Muscle layer of colon (tissue), 2 donors: ENCODE measurements around the gene SPECC1L.
A peak's percentile ranks its signal among the peaks of the same experiment; 100 is the strongest.
"Not testable (repeated sequence)": the region's sequence is repeated elsewhere in the genome, so short reads cannot be mapped to it uniquely, and the experiment has no call there.

ENCODE experiments used
- H3K27ac ChIP-seq: one replicate; pipeline ENCODE4 v1.7.0; 2013; ENCODE audit warnings: low read depth, mild to moderate bottlenecking, low read length, moderate library complexity
- H3K27me3 ChIP-seq, 2 donors: one replicate each; pipeline ENCODE4 v1.7.0; 2013; ENCODE audit warnings: low read length in 2 of 2, mild to moderate bottlenecking in 2 of 2; ENCODE audit not compliant: insufficient read depth in 2 of 2, control insufficient read depth in 1 of 2
- H3K36me3 ChIP-seq: one replicate; pipeline ENCODE4 v1.7.0; 2013; ENCODE audit warnings: mild to moderate bottlenecking, low read length; ENCODE audit not compliant: insufficient read depth
- H3K4me1 ChIP-seq: one replicate; pipeline ENCODE4 v1.7.0; 2013; ENCODE audit warnings: mild to moderate bottlenecking, low read length; ENCODE audit not compliant: insufficient read depth
- H3K4me3 ChIP-seq, 2 donors: one replicate each; pipeline ENCODE4 v1.7.0; 2013; ENCODE audit warnings: low read length in 2 of 2, low read depth in 1 of 2, mild to moderate bottlenecking in 1 of 2, moderate library complexity in 1 of 2
- H3K9ac ChIP-seq: one replicate; pipeline ENCODE4 v1.7.0; 2013; ENCODE audit warnings: low read length
- H3K9me3 ChIP-seq: one replicate; pipeline ENCODE4 v1.7.0; 2013; ENCODE audit warnings: mild to moderate bottlenecking, low read length
- donor health status: abdominal sarcoma.
- donor health status: Adenocarcinoma of cecum.

SPECC1L gene

DNA sequence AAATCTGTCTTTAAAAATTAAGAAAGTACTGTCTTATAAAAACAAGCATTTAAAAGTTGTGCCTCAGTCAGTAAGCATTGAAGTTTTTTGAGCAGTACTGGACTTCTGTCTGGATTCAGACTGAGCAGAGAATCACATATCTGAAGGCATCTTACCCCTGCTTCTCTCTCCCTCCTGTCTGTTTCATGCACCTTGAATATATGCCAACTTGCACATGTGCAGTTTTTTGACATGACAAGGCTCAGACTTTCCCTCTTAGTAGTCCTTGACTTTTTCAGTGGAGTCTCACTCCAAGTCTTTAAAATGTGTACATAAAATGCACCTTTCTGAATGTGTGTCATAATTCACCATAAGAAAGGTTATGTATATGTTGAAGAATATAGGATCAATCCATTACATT, 19.8 kb downstream of the SPECC1L start:
- Histone ChIP-seq H3K9me3 (no peaks in the 10 kb centered on the region), H3K4me1 (peaks cover 52% of the 10 kb centered on the region), H3K27ac (peak overlapping the region; percentile 82), H3K4me3 (no peak overlapping the region), H3K9ac (no peak overlapping the region), H3K36me3 (no peaks in the 10 kb centered on the region), H3K27me3 (no peaks in the 10 kb centered on the region)

DNA sequence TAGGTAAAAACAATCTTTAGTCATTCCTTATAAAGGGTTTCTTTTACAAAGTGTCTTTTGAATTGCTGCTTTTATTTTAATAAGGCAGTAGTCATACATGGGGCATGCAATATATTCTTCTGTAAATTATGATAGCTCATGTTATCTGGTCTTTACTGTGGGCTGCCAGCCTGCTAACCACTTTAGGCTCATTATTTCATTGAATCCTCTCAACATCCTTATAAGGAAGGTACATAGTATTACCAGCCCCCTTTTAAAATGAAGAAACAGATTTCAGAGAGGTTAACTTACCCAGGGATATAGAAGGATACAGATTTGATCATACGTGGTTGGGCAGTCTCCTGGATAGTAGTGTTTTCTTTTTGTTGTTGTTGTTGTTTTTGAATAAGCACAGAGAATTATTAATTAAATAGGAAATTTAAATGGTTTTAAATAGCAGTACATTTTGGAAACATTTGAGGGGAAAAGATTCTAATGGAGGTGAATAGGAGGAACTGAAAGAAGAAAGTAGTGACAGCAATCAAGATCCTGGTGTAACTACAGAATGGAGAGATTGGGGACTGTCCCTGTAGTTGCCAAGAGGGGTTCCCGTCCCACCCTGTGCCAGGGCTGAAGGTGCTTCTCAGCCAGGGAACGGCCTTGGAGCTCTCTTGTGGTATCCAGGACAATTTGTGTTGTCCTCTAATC, 21.0 kb downstream of the SPECC1L start:
- H3K9me3 ChIP-seq, result no peaks in the 10 kb centered on the region
- no peaks in the 10 kb centered on the region for H3K36me3 ChIP-seq
- H3K27ac ChIP-seq, result no peak overlapping the region
- H3K4me1 ChIP-seq, result peaks cover 43% of the 10 kb centered on the region
- H3K9ac ChIP-seq, result no peak overlapping the region
- H3K27me3 ChIP-seq, result no peaks in the 10 kb centered on the region
- no peak overlapping the region for H3K4me3 ChIP-seq

DNA sequence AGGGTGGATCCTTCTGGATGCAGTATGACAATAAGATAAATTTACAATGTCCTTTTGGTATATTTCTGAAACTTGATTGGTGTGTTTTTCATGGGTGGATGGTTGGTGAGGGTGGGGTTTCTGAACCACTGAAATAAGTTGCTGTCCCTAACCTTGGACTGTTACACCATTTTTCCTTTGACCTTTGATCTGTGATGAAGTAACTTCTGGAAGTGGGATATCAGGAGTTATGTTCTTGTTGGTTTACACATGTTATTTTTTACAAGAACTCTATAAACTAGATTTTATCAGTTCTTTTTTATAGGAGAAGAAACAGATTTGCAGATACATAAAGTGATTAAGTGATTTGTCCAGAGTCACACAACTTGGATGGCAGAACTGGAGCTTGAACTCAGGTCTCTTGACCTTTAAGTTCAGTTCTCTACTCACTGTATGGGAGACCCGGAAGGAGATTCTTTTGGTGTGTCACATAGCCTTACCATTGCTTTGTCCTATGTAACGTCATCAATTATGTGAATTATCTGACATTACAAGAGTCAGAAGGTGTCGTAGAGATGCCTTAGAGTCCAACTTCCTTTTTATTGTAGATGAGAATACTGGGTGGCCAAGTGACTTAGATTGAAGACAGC, 21.7 kb downstream of the SPECC1L start:
- peaks cover 42% of the 10 kb centered on the region for H3K4me1 ChIP-seq
- not testable (repeated sequence) for H3K27me3 ChIP-seq, H3K4me3 ChIP-seq, H3K27ac ChIP-seq, H3K9me3 ChIP-seq, H3K9ac ChIP-seq, H3K36me3 ChIP-seq

DNA sequence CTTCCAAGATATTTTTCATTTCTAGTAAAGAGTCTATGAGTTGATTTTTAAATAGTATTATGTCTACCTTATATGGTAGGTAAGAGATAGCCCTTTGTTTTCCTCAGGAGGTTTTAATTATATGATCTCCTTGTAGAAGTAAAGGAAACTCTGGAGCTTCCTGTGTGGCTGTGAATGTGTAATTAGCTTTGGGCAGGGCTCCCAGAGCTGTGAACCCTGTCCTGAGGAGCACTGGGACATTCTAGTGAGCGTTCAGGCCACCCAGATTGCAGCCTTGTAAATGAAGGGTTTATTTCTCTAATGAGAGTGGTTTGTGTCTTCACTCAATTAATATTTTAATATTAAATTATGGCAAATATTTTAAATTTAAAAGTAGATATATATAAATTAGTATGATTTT, 24.3 kb downstream of the SPECC1L start:
- H3K4me1 ChIP-seq, result peaks cover 24% of the 10 kb centered on the region
- not testable (repeated sequence) for H3K9ac ChIP-seq, H3K27ac ChIP-seq, H3K4me3 ChIP-seq, H3K9me3 ChIP-seq, H3K27me3 ChIP-seq, H3K36me3 ChIP-seq

DNA sequence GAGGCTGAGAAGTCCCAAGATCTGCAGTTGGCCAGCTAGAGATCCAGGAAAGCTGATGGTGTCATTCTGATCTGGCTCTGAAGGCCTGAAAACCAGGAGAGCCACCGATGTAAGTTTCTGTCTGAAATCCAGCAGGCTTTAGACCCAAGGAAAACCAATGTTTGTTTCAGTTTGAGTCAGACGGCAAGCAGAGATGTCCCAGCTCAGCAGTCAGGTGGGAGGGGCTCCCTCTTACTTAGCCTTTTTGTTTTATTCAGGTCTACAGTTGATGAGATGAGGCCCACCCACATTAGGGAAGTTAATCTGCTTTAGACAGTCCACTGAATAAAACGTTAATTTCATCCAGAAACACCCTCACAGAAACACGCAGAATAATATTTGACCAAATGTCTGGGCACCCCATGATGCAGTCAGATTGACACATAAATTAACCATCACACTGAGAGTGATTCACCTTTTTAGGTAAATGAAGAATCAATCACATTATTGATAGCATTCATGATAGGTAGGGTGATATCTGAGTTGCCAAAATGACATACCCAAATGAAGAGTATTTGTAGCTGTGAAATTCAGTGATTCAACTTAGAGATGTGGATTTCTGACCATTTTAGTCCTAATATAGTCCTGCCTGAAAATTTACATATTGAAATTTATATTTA, 28.0 kb downstream of the SPECC1L start:
- H3K27me3 ChIP-seq, H3K36me3 ChIP-seq, H3K9me3 ChIP-seq, H3K27ac ChIP-seq, H3K9ac ChIP-seq, H3K4me3 ChIP-seq: not testable (repeated sequence)
- peaks cover 18% of the 10 kb centered on the region for H3K4me1 ChIP-seq

DNA sequence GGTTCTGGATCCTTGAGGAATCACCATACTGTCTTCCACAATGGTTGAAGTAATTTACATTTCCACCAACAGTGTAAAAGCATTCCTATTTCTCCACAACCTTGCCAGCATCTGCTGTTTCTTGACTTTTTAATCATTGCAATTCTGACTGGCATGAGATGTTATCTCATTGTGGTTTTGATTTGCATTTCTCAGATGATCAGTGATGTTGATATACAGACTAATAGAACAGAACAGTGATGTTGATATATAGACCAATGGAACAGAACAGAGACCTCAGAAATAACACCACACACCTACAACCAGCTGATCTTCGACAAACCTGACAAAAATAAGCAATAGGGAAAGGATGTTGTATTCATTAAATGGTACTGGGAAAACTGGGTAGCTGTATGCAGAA, 29.9 kb downstream of the SPECC1L start:
- H3K9ac ChIP-seq, H3K27me3 ChIP-seq, H3K27ac ChIP-seq, H3K36me3 ChIP-seq, H3K4me3 ChIP-seq, H3K9me3 ChIP-seq: not testable (repeated sequence)
- H3K4me1 ChIP-seq, result peaks cover 36% of the 10 kb centered on the region

DNA sequence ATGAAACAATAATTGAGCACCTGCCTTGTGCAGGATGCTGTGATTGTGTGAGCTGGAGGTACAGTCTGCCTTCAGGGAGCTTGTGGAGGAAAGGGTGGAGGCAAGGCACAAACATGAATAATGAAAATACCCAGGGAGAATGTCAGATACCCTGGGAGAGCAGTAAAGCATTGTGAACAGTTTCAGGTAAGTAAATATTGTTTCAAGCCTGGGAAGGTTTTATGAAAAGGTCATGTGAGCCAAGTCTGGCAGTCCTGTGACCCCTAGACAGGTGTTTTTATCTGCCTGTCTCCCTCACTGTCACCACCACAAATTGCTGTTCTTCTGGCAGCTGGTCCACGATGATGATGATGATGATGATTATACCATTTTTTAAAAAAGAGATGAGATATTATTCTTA, 32.0 kb downstream of the SPECC1L start:
- Histone ChIP-seq H3K4me1 (peaks cover 41% of the 10 kb centered on the region), H3K4me3 (no peak overlapping the region), H3K9me3 (no peaks in the 10 kb centered on the region), H3K27me3 (no peaks in the 10 kb centered on the region), H3K27ac (peak overlapping the region; percentile 91), H3K9ac (no peak overlapping the region), H3K36me3 (peaks cover 8% of the 10 kb centered on the region)

DNA sequence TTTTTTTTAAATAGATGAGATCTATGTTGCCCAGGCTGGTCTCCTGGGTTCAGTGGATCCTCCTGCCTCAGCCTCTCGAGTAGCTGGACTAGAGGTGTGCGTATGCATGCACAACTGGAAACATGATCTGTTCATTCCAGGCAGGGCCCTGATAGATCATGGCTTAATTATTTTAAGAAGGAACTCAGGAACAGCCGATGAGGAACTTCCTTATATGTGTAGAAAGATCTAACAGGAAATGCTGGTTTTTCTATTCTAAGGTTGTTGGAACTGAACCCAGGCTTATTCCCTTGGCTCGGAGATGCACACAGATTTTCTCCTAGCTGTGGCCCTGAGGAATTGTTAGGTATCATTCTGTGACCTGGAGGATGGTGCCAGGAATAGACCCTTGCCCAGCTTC, 32.4 kb downstream of the SPECC1L start:
- peak overlapping the region in 1 of 2 donors; percentile 0 for H3K4me3 ChIP-seq
- H3K4me1 ChIP-seq, result peaks cover 41% of the 10 kb centered on the region
- H3K27ac ChIP-seq, result peak overlapping the region; percentile 91
- H3K9ac ChIP-seq, result no peak overlapping the region
- H3K36me3 ChIP-seq, result peaks cover 8% of the 10 kb centered on the region
- H3K27me3 ChIP-seq, result no peaks in the 10 kb centered on the region
- no peaks in the 10 kb centered on the region for H3K9me3 ChIP-seq

DNA sequence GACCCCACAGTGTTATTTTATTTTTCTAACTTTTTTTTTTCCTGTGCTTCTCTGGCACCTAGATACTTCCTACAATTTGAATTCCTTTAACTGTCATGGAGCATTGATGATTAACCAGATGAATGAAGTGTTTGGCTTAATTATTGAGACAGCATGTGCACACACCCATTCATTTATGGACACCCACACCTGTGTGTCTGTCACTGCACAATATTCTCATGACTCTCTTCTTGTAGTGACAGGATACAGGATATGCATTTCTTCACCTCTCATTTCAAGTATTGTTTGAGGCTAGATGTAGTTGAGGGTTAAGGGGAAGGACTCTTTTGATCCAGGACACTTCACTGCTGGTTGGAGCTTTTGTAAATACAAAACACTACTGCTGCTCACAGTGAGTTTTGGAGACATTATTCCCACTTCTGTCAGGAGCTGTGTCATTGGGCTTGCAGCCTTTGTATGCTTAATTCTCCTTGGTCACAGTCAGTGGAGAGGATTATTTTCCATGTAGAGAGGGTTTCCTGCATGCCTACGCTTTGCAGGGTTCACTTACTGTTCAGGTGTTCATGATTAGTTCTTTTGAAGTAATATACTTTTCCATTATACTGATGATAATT, 33.5 kb downstream of the SPECC1L start:
- Histone ChIP-seq H3K4me1 (peaks cover 44% of the 10 kb centered on the region), H3K36me3 (peaks cover 8% of the 10 kb centered on the region), H3K9me3 (no peaks in the 10 kb centered on the region), H3K27me3 (no peaks in the 10 kb centered on the region), H3K9ac (no peak overlapping the region), H3K27ac (no peak overlapping the region), H3K4me3 (no peak overlapping the region)

DNA sequence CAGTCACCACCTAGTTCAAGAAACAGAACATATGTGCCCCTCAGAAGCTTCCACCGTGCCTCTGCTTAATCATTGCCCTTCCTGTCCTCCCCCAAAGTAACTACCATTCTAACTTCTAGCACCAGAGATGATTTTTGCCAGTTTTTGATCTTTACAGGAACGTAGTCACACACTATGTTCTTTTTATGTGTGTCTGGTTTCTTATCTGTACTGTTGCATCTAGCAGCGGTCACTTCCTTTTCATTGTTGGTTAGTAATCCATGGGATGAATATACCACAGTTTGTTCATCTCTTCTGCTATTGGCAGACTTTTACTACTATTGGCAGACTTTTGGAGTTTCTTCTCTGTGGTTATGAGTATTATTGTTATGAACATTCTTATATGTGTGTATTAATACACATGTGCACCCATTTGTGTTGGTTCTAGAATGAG, 34.6 kb downstream of the SPECC1L start:
- H3K9ac ChIP-seq, result no peak overlapping the region
- H3K27me3 ChIP-seq, result no peaks in the 10 kb centered on the region
- H3K4me1 ChIP-seq, result peaks cover 44% of the 10 kb centered on the region
- H3K9me3 ChIP-seq, result no peaks in the 10 kb centered on the region
- no peak overlapping the region for H3K4me3 ChIP-seq
- H3K36me3 ChIP-seq, result peaks cover 8% of the 10 kb centered on the region
- H3K27ac ChIP-seq, result no peak overlapping the region

DNA sequence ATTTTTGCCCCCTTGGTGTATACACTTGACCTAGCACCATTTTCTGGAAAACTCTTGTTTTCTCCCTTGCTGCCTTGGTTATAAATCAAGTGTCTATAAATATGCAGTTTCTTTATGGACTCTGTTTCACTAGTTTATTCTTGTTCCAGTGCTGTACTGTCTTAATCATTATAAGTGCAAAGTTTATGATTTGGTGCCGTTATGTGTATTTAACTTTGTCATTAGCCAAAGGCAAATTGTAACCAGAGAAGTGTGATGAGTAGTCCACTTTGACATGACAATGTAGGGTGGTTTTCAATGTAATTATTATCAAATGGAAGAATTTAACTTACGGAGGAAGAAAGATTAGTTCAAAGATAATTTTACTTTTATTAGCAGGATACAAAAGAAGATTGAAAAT, 40.3 kb downstream of the SPECC1L start:
- peaks cover 7% of the 10 kb centered on the region for H3K4me1 ChIP-seq
- no peaks in the 10 kb centered on the region for H3K27me3 ChIP-seq
- H3K36me3 ChIP-seq, result peaks cover 22% of the 10 kb centered on the region

More for the DNA sequence above, 40.3 kb downstream of the SPECC1L start:
- H3K9ac ChIP-seq, result no peak overlapping the region
- H3K4me3 ChIP-seq, result no peak overlapping the region
- H3K27ac ChIP-seq, result no peak overlapping the region
- no peaks in the 10 kb centered on the region for H3K9me3 ChIP-seq
